A549 treated with CpdA at 1 μM for 4 hours (cell line): ENCODE data around the gene NUP188. TPM values are rescaled to one million over a fixed set of nuclear protein-coding genes. Genes with fewer than 3 reads are reported as not detected.

ENCODE experiments used
- total RNA-seq: library from RNA; stranded (reverse); fragments of 200-300 nt; extraction: Qiagen RNA extraction; gene quantifications from 5 replicates; pipeline ENCODE4 v1.2.3, GENCODE V29; 2022; ENCODE audit warnings: low read depth

Gene NUP188, protein sequence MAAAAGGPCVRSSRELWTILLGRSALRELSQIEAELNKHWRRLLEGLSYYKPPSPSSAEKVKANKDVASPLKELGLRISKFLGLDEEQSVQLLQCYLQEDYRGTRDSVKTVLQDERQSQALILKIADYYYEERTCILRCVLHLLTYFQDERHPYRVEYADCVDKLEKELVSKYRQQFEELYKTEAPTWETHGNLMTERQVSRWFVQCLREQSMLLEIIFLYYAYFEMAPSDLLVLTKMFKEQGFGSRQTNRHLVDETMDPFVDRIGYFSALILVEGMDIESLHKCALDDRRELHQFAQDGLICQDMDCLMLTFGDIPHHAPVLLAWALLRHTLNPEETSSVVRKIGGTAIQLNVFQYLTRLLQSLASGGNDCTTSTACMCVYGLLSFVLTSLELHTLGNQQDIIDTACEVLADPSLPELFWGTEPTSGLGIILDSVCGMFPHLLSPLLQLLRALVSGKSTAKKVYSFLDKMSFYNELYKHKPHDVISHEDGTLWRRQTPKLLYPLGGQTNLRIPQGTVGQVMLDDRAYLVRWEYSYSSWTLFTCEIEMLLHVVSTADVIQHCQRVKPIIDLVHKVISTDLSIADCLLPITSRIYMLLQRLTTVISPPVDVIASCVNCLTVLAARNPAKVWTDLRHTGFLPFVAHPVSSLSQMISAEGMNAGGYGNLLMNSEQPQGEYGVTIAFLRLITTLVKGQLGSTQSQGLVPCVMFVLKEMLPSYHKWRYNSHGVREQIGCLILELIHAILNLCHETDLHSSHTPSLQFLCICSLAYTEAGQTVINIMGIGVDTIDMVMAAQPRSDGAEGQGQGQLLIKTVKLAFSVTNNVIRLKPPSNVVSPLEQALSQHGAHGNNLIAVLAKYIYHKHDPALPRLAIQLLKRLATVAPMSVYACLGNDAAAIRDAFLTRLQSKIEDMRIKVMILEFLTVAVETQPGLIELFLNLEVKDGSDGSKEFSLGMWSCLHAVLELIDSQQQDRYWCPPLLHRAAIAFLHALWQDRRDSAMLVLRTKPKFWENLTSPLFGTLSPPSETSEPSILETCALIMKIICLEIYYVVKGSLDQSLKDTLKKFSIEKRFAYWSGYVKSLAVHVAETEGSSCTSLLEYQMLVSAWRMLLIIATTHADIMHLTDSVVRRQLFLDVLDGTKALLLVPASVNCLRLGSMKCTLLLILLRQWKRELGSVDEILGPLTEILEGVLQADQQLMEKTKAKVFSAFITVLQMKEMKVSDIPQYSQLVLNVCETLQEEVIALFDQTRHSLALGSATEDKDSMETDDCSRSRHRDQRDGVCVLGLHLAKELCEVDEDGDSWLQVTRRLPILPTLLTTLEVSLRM (N-terminal part only)
- total RNA-seq: 38.0 to 41.3 TPM (median 39.8 TPM) in 5 replicates

DNA sequence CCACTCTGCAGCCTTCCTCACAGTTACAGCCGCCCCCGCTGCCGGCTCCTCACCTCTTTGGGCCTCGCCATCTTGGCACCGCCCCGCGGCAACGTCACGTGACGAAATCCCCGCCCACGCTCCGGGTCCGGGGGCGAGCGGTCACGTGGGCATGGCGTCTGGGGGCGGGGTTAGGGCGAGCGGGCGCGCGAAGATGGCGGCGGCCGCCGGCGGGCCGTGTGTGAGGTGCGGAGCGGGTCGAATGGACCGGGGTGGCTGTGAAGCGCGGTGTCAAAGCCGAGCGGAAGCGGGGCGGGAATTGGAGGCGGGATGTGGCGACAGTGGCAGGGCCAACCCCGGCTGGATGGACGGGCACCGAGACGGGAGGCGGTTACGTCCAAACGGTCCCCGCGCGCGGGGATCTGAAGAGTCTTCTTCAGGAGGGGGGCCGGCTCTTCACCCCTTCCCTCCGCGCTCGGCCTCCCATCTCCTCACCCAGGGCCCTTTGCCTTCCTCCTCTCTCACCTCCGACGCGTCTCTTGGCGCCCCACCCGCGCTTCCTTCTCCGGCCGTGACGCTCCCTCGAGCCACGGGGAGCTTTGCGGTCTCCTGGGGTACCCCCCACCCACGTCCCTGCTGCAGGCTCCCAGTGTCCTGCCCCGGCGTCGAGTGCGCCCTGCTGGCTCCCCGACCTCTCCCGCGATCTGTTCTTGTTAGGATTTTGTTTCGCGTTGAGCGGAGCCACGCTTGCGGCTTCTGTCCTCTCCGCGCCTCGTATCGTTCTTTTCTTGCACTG, at the start of gene NUP188, which contains the start of gene DOLK:
TSS of gene NUP188 (plus strand) at position 173 of the 775 bp plus-strand sequence. CDS start at position 194, 21 bp downstream.
TSS of gene DOLK (minus strand) at position 77 of the 775 bp plus-strand sequence. CDS start 300 bp downstream, outside the sequence.

DNA sequence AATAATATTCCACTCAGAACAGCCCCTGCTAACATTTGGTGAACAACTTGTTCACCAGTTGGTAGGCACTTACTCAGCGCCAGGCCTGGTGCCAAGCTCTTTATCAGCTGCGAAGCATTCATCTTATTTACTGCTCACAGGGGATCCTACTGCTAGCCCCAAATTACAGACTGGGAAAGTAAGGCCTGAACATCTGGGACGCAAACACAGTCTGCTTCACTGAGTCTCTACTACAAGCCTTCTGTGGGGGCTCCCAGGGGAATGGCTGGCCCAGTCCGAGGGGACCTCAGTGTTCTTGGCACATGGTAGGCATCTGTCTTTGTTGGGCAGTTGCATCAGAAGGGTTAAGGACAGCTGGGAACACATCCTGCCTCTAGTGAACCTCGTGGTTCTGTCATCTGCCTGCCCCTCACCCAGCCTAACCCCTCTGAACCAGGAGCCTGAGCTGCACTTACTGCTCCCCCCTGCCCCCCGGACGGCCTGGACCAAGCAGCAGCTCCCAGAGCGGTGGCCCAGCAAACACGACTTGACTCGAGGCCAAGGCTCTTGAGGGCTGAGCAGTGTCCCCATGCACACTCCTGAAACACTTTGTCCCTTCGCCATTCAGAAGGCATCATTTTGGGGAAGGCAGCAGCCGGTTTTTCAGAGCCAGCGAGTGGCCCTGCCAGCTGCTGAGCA, 27.0 kb upstream of the NUP188 start, which contains the start of gene PHYHD1:
TSS of gene PHYHD1 (plus strand) at position 602 of the 678 bp plus-strand sequence. CDS start 1,342 bp downstream, outside the sequence.

DNA sequence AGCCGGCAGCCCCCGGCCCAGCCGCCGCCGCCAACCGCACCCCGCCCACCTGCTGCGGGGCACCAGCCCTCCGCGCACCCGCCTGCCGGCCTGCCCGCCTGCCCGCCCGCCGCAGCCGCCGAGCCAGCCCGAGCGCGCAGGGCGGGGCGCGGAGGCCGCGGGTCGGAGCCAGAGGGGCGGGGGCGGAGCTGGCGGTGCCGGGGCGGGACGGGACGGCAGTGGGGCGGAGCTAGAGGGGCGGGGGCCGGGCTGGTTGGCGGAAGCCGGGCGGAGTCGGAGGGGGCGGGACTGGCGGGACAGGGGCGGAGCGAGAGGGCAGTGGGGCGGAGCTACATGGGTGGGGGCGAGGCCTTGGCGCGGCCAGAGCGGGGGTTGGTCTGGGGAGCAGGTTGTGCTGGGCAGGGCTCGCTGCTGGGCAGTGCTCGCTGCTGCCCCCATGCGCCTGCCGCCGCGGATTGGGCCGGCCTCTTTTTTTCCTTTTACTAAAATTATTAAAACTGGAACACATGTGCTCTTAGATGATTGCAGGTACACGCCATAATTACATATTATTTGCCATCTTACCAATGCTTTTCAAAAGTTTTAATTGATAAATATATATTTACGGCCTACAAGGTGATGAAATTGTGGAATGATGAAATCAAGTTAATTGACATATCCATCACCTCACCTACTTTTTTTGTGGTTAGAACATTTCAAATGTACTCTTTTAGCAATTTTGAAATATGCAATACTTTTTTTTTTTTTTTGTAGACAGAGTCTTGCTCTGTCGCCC, 80.9 kb downstream of the NUP188 start, which contains the start of gene SH3GLB2:
TSS of gene SH3GLB2 (minus strand) at position 140 of the 775 bp plus-strand sequence. CDS start 177 bp downstream, outside the sequence.

GRCh38 chr9:129036241-129036922, 88.9 kb downstream of the NUP188 start, which contains the start of gene MIGA2:
Gene MIGA2 (plus strand): TSS chr9:129036626. CDS start chr9:129040595, 3,969 bp downstream.

Other genes with a start within 250 kb of the NUP188 start
- gene PKN3, start 245.2 kb upstream of the NUP188 start, total RNA-seq: 11.7 to 17.4 TPM (median 14.6 TPM) in 5 replicates
- 60.2 to 92.8 TPM (median 83.7 TPM) in 5 replicates for gene ZDHHC12, start 223.6 kb upstream of the NUP188 start, total RNA-seq
- 14.7 to 17.0 TPM (median 15.1 TPM) in 5 replicates for gene ZER1, start 175.8 kb upstream of the NUP188 start, total RNA-seq
- gene TBC1D13, start 160.4 kb upstream of the NUP188 start, total RNA-seq: 18.3 to 23.3 TPM (median 21.4 TPM) in 5 replicates
- 13.5 to 31.4 TPM (median 28.3 TPM) in 5 replicates for gene ENDOG, start 129.2 kb upstream of the NUP188 start, total RNA-seq
- 26.3 to 46.9 TPM (median 37.4 TPM) in 5 replicates for gene SPOUT1, start 117.9 kb upstream of the NUP188 start, total RNA-seq
- 7.7 to 8.8 TPM (median 8.1 TPM) in 5 replicates for gene KYAT1, start 65.7 kb upstream of the NUP188 start, total RNA-seq
- 36.1 to 43.2 TPM (median 42.1 TPM) in 5 replicates for gene LRRC8A, start 65.6 kb upstream of the NUP188 start, total RNA-seq
- 0.13 TPM in 1 of 5 replicates, not detected in the others for gene PHYHD1, start 26.7 kb upstream of the NUP188 start, total RNA-seq
- gene DOLK, start 96 bp upstream of the NUP188 start, total RNA-seq: 28.0 to 38.9 TPM (median 36.5 TPM) in 5 replicates
- gene SH3GLB2, start 80.6 kb downstream of the NUP188 start, total RNA-seq: 34.4 to 53.8 TPM (median 47.7 TPM) in 5 replicates
- 11.7 to 15.6 TPM (median 13.5 TPM) in 5 replicates for gene MIGA2, start 88.9 kb downstream of the NUP188 start, total RNA-seq
- gene DOLPP1, start 133.4 kb downstream of the NUP188 start, total RNA-seq: 20.4 to 23.4 TPM (median 21.3 TPM) in 5 replicates
- gene CRAT, start 163.1 kb downstream of the NUP188 start, total RNA-seq: 25.2 to 31.1 TPM (median 28.6 TPM) in 5 replicates
- gene PTPA, start 163.7 kb downstream of the NUP188 start, total RNA-seq: 121 to 135 TPM (median 133 TPM) in 5 replicates
- gene IER5L, start 230.6 kb downstream of the NUP188 start, total RNA-seq: 36.0 to 86.1 TPM (median 78.9 TPM) in 5 replicates